B cell (primary cell): ENCODE data around the gene ANKRD11. TPM values are rescaled to one million over a fixed set of nuclear protein-coding genes. Genes with fewer than 3 reads are reported as not detected.

Experiments
- ATAC-seq: fragments of 200-7000 bp; cut with Tn5 transposase; one replicate; pipeline ENCODE4 v1.10.0; 2021; ENCODE audit warnings: low read depth, mild to moderate bottlenecking, moderate number of reproducible peaks, moderate library complexity
- CTCF ChIA-PET: fragments of 350-600 bp; sonication (Branson Sonifier 250); formaldehyde crosslinking; loops from one replicate; lab custom pipeline; 2021; ENCODE audit warnings: antibody characterized with exemption, inconsistent platforms; lab: Charles Lee
- POLR2A ChIA-PET: fragments of 350-600 bp; sonication (Branson Sonifier 250); formaldehyde crosslinking; loops from one replicate; lab custom pipeline; 2021; ENCODE audit warnings: antibody characterized with exemption; lab: Charles Lee
- DNase-seq: peaks from one replicate; pipeline ENCODE4 v3.0.0; 2013
- H2AFZ ChIP-seq: 2 replicates; pipeline ENCODE4 v1.6.1; 2012; ENCODE audit warnings: mild to moderate bottlenecking, low read depth, low read length; ENCODE audit not compliant: insufficient read depth, poor library complexity, severe bottlenecking
- H3K27ac ChIP-seq, 2 donors: 1 replicate in 1 of 2; 2 replicates in 1 of 2; pipeline ENCODE4 v1.5.1; 2012 to 2013; ENCODE audit warnings: low read length in 2 of 2, mild to moderate bottlenecking in 2 of 2, moderate library complexity in 1 of 2
- H3K27me3 ChIP-seq, 4 experiments: fragments of 200-600 bp in 1 of 4; sonication (generic) in 1 of 4; replicated peaks in 1 of 4; 1 replicate in 2 of 4; 2 replicates in 2 of 4; pipeline versions ENCODE4 v1.6.1 to v1.7.0; 2013 to 2016; ENCODE audit warnings: low read length in 3 of 4, mild to moderate bottlenecking in 2 of 4, mixed read lengths in 1 of 4, moderate library complexity in 1 of 4; ENCODE audit not compliant: insufficient read depth in 4 of 4, control insufficient read depth in 3 of 4; ENCODE audit errors: control extremely low read depth in 1 of 4
- H3K36me3 ChIP-seq, 2 experiments: replicated peaks in 1 of 2; 1 replicate in 1 of 2; 2 replicates in 1 of 2; pipeline versions ENCODE4 v1.6.1 to v1.7.1; 2013; ENCODE audit warnings: low read length in 1 of 2; ENCODE audit not compliant: insufficient read depth in 2 of 2, control insufficient read depth in 1 of 2; ENCODE audit errors: control extremely low read depth in 1 of 2, extremely low read depth in 1 of 2
- H3K4me1 ChIP-seq, 2 donors: fragments of 200-600 bp in 1 of 2; sonication (generic) in 1 of 2; 1 replicate in 1 of 2; 2 replicates in 1 of 2; pipeline versions ENCODE4 v1.5.1 to v1.6.1; 2013 to 2017; ENCODE audit warnings: low read length in 2 of 2; ENCODE audit not compliant: control insufficient read depth in 2 of 2, insufficient read depth in 2 of 2
- H3K4me2 ChIP-seq: replicated peaks from 2 replicates; pipeline ENCODE3; 2012; ENCODE audit warnings: mild to moderate bottlenecking, low read depth, low read length; ENCODE audit not compliant: poor library complexity, severe bottlenecking
- H3K4me3 ChIP-seq, 5 experiments: fragments of 200-600 bp in 1 of 5; sonication (generic) in 1 of 5; 1 replicate in 3 of 5; 2 replicates in 2 of 5; pipeline versions ENCODE4 v1.5.1 to v1.7.0; 2011 to 2016; ENCODE audit warnings: low read length in 4 of 5, mild to moderate bottlenecking in 4 of 5, low read depth in 2 of 5, control low read depth in 1 of 5, moderate library complexity in 1 of 5; ENCODE audit not compliant: insufficient read depth in 1 of 5; ENCODE audit errors: control extremely low read depth in 1 of 5, extremely low read depth in 1 of 5
- H3K79me2 ChIP-seq: fragments of 200-600 bp; sonication (generic); one replicate; pipeline ENCODE4 v1.6.0; 2016; ENCODE audit warnings: low read length; ENCODE audit not compliant: control insufficient read depth, insufficient read depth
- H3K9ac ChIP-seq: fragments of 200-600 bp; sonication (generic); 2 replicates; pipeline ENCODE4 v1.6.1; 2017; ENCODE audit warnings: mild to moderate bottlenecking, low read length, moderate library complexity
- H3K9me3 ChIP-seq, 3 donors: one replicate each; pipeline versions ENCODE4 v1.6.1 to v1.7.1; 2013; ENCODE audit warnings: low read length in 2 of 3; ENCODE audit not compliant: control insufficient read depth in 2 of 3, insufficient read depth in 1 of 3; ENCODE audit errors: control extremely low read depth in 1 of 3
- H4K20me1 ChIP-seq: 2 replicates; pipeline ENCODE4 v1.6.0; 2012; ENCODE audit warnings: mild to moderate bottlenecking, low read length; ENCODE audit not compliant: insufficient read depth, control insufficient read depth, poor library complexity, severe bottlenecking
- H3K27ac Mint-ChIP-seq: one replicate; pipeline ENCODE4 v1.8.0; 2021; ENCODE audit warnings: mixed read lengths
- H3K27me3 Mint-ChIP-seq: one replicate; pipeline ENCODE4 v1.8.0; 2021; ENCODE audit warnings: mixed read lengths
- H3K4me1 Mint-ChIP-seq: one replicate; pipeline ENCODE4 v1.8.0; 2021; ENCODE audit warnings: mixed read lengths
- H3K4me3 Mint-ChIP-seq: one replicate; pipeline ENCODE4 v1.8.0; 2021; ENCODE audit warnings: mixed read lengths
- H3K9me3 Mint-ChIP-seq: one replicate; pipeline ENCODE4 v1.8.0; 2022; ENCODE audit warnings: mixed read lengths; ENCODE audit not compliant: insufficient read depth
- EZH2 ChIP-seq: IDR thresholded peaks from 2 replicates; pipeline ENCODE4 v1.6.1; 2012; ENCODE audit warnings: borderline replicate concordance, low read depth, mild to moderate bottlenecking, moderate library complexity, low read length; ENCODE audit not compliant: insufficient read depth, poor library complexity, severe bottlenecking
- WGBS: methylation state at CpG from one replicate; pipeline ENCODE4 v1.1.5; 2013; ENCODE audit warnings: missing lambda C conversion rate; ENCODE audit not compliant: insufficient coverage; 5-methylcytosine and 5-hydroxymethylcytosine counted together
- intact Hi-C: fragments of 100-400 bp; cut with micrococcal nuclease; formaldehyde crosslinking; loops from one replicate; pipeline ENCODE4 v1.10.0; 2022
- polyA plus RNA-seq: library from polyadenylated mRNA; depleted of rRNA; stranded (reverse); fragments of >200 nt; gene quantifications from 2 replicates; pipeline ENCODE4 v1.2.3, GENCODE V29; 2012
- total RNA-seq, 2 donors: library from RNA; stranded (reverse); fragments of 120-200 nt in 1 of 2; gene quantifications; 1 replicate in 1 of 2; 2 replicates in 1 of 2; pipeline versions ENCODE4 v1.2.3 to v1.2.4, GENCODE V29; 2013 to 2022
- TF ChIP-seq, protein P1 (sequence below): fragments of 200-600 bp; IDR thresholded peaks from one replicate; pipeline ENCODE4 v1.8.0; 2022; ENCODE audit warnings: antibody characterized with exemption, mild to moderate bottlenecking

The ANKRD11 gene
- total and polyA plus RNA-seq, 2 donors (not counting 1 experiment from before 2014, with no cell fraction given): 67.9 to 314 TPM

GRCh38 chr16:89233678-89234490, 256.5 kb downstream of the ANKRD11 start:
- intact Hi-C loops: no loop called here
- H3K9ac ChIP-seq: no peak overlapping the region
- 99% methylated on average over 13 of the region's 16 CpGs for WGBS
- H3K27ac ChIP-seq: no peak overlapping the region
- Mint-ChIP-seq H3K27ac (no peak overlapping the region), H3K27me3 (no peaks in the 10 kb centered on the region), H3K4me1 (no peaks in the 10 kb centered on the region), H3K9me3 (no peaks in the 10 kb centered on the region), H3K4me3 (no peak overlapping the region)
- ATAC-seq: no peak
- H3K9me3 ChIP-seq: peaks cover 0 to 6% (median 0%) of the 10 kb centered on the region in 3 donors
- H2AFZ ChIP-seq: no peak overlapping the region
- DNase-seq: no peak
- TF ChIP-seq, protein P1, sequence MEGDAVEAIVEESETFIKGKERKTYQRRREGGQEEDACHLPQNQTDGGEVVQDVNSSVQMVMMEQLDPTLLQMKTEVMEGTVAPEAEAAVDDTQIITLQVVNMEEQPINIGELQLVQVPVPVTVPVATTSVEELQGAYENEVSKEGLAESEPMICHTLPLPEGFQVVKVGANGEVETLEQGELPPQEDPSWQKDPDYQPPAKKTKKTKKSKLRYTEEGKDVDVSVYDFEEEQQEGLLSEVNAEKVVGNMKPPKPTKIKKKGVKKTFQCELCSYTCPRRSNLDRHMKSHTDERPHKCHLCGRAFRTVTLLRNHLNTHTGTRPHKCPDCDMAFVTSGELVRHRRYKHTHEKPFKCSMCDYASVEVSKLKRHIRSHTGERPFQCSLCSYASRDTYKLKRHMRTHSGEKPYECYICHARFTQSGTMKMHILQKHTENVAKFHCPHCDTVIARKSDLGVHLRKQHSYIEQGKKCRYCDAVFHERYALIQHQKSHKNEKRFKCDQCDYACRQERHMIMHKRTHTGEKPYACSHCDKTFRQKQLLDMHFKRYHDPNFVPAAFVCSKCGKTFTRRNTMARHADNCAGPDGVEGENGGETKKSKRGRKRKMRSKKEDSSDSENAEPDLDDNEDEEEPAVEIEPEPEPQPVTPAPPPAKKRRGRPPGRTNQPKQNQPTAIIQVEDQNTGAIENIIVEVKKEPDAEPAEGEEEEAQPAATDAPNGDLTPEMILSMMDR: no peak
- no peak for TF ChIP-seq EZH2
- no peaks in the 10 kb centered on the region for H3K4me1 ChIP-seq
- H3K27me3 ChIP-seq: no peaks in the 10 kb centered on the region
- peaks cover 2% of the 10 kb centered on the region for H3K79me2 ChIP-seq
- H3K4me2 ChIP-seq: no peak overlapping the region
- CTCF ChIA-PET: no interaction called here
- POLR2A ChIA-PET: no interaction called here
- peaks cover 5 to 19% of the 10 kb centered on the region in 2 experiments for H3K36me3 ChIP-seq
- H4K20me1 ChIP-seq: no peaks in the 10 kb centered on the region
- H3K4me3 ChIP-seq: no peak overlapping the region

DNA sequence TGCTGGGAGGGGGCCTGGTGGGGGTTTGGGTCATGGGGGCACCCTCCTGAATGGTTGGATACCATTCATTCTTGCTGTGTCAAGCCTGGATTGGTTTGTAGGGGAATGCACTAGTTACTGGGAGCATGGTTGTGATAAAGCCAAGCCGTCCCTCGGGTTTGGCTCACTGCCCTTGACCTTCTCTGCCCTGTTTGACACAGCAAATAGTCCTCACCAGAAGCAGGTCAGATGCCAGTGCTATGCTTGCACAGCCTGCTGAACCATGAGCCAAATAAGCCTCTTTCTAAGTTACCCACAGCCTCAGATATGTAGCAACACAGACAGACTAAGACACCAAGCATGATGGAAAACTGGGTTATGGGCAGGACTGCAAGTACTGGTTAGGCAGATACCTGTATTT, 258.3 kb downstream of the ANKRD11 start:
- intact Hi-C loops: no loop called here
- no peak overlapping the region for H3K4me3 ChIP-seq
- Mint-ChIP-seq H3K4me3 (no peak overlapping the region), H3K27me3 (no peaks in the 10 kb centered on the region), H3K27ac (no peak overlapping the region), H3K9me3 (no peaks in the 10 kb centered on the region), H3K4me1 (no peaks in the 10 kb centered on the region)
- TF ChIP-seq, protein P1: no peak
- TF ChIP-seq EZH2: no peak
- ATAC-seq (no peak), DNase-seq (no peak)
- H3K9me3 ChIP-seq: peaks cover 4 to 17% (median 16%) of the 10 kb centered on the region in 3 donors
- no peak overlapping the region for H3K27ac ChIP-seq
- H2AFZ ChIP-seq: no peak overlapping the region
- CTCF ChIA-PET: no interaction called here
- peaks cover 13% of the 10 kb centered on the region for H3K79me2 ChIP-seq
- no peaks in the 10 kb centered on the region for H4K20me1 ChIP-seq
- H3K27me3 ChIP-seq: no peaks in the 10 kb centered on the region
- 100% methylated on average over 2 of the region's 2 CpGs for WGBS
- no peaks in the 10 kb centered on the region for H3K4me1 ChIP-seq
- no peak overlapping the region for H3K9ac ChIP-seq
- H3K4me2 ChIP-seq: no peak overlapping the region
- POLR2A ChIA-PET: no interaction called here
- H3K36me3 ChIP-seq: peaks cover 14 to 33% of the 10 kb centered on the region in 2 experiments
